SKM-1 (cell line): ENCODE results near the gene HIP1.
"Not testable (repeated sequence)": the region's sequence is repeated elsewhere in the genome, so short reads cannot be mapped to it uniquely, and the experiment has no call there.

Experiments
- DNase-seq: peaks from one replicate; lab custom pipeline; 2025; ENCODE audit not compliant: unreplicated experiment; lab: John Stamatoyannopoulos, UW

The HIP1 gene

GRCh38 chr7:75646571-75647102 is 92.1 kb downstream of the HIP1 start:
- no peak for DNase-seq

GRCh38 chr7:75645570-75645969 is 93.2 kb downstream of the HIP1 start:
- DNase-seq, result no peak

DNA sequence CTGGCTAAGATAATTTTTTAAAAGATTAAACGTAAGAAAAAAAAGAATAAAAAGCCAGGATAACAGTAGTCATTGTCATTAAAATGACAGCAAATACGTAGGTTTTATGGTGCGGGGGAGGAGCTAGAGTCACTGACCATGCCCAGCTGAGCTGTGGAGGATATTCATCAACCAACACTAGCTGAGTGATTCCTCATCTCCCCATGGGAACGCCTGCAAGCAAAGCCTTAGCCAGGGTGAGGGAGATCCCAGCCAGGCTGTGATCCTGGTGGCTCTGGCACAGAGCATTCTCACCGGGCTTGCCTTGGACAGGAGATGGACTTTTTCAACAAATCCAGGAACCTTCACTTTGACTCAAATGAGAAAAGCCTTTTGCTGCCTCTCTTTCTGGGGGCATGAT is 94.2 kb downstream of the HIP1 start:
- DNase-seq, result no peak

GRCh38 chr7:75642810-75643486 is 95.8 kb downstream of the HIP1 start:
- peak; percentile 73 for DNase-seq

GRCh38 chr7:75640201-75640600 is 98.5 kb downstream of the HIP1 start:
- no peak for DNase-seq

- DNase-seq, result no peak
Observed at GRCh38 chr7:75639886-75640190, 98.9 kb downstream of the HIP1 start.

DNA sequence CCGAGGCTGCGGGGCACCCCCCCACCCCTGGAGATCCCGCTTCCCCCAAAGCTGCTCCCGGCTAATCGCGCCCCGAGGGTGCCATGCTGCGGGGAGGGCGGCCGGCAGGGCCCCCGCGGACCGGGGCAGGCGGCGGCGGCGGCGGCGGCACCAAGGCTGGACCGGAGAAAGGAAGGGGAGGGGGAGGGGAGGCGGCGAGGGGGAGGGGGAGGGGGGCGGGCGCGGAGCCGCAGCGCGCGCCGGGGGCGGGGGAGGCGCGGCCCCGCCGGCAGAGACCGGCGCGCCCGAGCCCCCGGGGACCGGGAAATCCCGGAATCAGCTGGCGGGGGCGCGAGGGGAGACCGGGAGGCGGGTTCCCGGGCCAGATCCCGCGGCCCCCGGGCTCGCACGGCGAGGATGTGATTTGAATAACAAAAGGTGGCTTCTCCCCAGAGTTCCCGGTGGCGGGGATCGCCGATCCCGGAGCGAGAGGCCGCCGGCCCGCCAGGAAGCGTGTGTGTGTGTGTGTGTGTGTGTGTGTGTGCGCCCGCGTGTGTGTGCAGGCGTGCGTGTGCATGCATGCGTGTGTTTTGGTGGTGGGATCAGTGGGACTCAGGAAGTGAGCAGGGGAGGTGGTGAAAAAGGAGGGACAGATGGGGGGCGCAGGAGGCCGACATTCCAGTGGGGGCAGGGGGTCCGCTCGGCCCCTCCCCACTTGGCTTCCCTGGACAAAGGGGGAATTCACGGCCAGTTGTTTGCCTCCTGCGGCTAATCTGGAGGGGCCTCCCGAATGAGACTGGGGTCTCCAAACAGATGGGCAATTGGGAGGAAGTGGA is 99.5 kb downstream of the HIP1 start:
- DNase-seq, result no peak

GRCh38 chr7:75638594-75639070 is 100.1 kb downstream of the HIP1 start:
- DNase-seq, result no peak

DNA sequence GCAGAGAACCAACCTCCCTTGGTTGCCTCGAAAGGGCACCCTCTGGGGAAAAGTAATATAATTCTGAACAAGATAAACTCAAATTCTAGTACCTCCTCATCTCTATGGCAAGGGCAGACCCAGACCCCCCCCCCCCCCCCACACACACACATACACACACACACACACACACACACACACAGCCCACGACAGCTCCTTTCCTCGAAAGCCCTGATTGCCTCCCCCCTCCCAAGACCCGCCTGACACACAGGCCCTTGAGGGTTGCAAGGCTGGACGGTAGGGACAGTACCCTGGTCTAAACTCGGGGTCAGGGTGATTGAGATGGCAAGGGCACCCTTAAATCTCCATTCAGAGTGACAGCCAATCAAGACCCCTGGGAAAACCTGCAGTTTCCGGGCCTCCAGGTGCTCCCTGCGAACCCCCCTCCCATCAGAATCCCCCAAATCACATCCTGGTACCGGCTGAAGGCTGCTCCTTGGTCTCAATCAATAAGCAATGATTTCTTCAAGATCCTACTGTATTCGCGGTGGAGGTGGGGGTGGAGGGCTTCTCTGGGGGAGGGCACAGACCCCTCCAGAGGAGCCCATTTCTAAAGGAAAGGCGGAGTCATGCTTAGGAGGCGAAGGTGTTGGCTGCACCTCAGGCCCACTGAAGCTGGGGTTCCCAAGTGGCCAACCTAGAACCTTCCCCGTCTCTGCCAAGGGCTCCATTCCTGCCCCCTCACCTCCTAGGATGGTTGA is 100.7 kb downstream of the HIP1 start:
- DNase-seq, result no peak

DNA sequence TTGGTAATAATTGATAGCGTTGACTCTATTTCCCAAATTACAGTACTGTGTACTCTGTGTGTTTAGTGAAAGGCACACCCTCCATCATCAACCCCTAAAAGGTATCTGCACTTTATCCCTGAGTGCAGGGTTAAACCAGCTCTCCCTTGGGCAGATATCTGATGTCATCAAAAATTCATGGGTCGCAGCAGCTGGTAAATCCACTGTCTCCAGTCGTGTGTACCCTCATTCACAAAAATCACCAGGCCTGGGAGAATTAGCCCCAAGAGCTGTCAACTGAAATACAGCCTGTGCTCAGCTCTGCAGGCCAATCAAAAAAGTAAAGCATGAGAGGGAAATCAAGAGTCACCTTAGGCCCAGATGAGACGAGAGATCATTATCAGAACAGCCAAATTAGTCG is 103.7 kb downstream of the HIP1 start:
- no peak for DNase-seq

DNA sequence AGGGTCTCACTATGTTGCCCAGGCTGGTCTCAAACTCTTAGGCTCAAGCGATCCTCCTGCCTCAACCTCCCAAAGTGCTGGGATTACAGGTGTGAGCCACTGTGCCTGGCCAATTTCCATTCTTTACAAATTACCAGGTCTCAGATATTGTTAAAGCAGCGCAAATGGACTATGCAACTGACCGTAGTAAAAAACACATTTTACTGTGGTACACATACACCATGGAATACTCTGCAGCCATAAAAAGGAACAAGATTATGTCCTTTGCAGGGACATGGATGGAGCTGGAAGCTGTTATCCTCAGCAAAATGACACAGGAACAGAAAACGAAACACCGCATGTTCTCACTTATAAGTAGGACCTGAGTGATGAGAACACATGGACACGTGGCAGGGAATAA is 106.2 kb downstream of the HIP1 start:
- not testable (repeated sequence) for DNase-seq

GRCh38 chr7:75631711-75632110 is 107.0 kb downstream of the HIP1 start:
- DNase-seq, result no peak

GRCh38 chr7:75630549-75630948 is 108.2 kb downstream of the HIP1 start:
- peak; percentile 35 for DNase-seq

GRCh38 chr7:75629044-75629443 is 109.7 kb downstream of the HIP1 start:
- no peak for DNase-seq

DNA sequence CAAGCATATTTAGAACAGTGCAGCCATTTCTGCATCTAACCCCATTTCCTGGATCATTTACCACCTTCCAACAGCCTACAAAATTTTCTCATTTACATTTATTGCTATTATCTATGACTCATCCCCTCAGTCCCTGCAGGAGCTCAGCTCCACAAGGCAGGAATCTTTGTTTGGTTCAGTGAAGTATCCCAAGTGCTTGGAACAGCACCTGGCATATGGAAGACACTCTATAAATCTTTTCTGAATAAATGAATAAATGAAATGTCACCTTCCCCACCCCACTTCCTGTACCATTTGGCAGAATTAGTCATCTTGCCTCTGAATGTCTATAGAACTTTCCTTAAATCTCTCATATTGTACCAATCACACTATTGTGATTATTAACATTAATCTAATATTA is 110.7 kb downstream of the HIP1 start:
- no peak for DNase-seq

GRCh38 chr7:75626954-75627353 is 111.8 kb downstream of the HIP1 start:
- no peak for DNase-seq

- DNase-seq, result no peak
Observed at GRCh38 chr7:75625868-75626267, 112.9 kb downstream of the HIP1 start.

- peak; percentile 92 for DNase-seq
Observed at GRCh38 chr7:75624134-75624832, 114.5 kb downstream of the HIP1 start.

GRCh38 chr7:75623390-75624133 is 115.2 kb downstream of the HIP1 start:
- DNase-seq, result no peak

GRCh38 chr7:75621124-75621523 is 117.6 kb downstream of the HIP1 start:
- no peak for DNase-seq
